Adrenal gland (tissue), 5 donors: ENCODE data around the gene ELP1.

Source experiments
- CTCF ChIP-seq, 6 experiments: fragments of 450-650 bp in 4 of 6; fragments of 200-600 bp in 2 of 6; sonication (generic) in 1 of 6; IDR thresholded peaks; 1 replicate in 5 of 6; 2 replicates in 1 of 6; pipeline versions ENCODE4 v1.5.1 to v1.8.0; 2016 to 2021; ENCODE audit warnings: antibody characterized with exemption in 6 of 6, mild to moderate bottlenecking in 2 of 6, moderate library complexity in 1 of 6
- POLR2A ChIP-seq, 2 donors: fragments of 450-650 bp; IDR thresholded peaks; one replicate each; pipeline ENCODE4 v1.6.1; 2017; ENCODE audit warnings: antibody characterized with exemption in 2 of 2, mild to moderate bottlenecking in 2 of 2, moderate library complexity in 1 of 2
- donor health status: DM: no; HTN: no; CAD: no.

- TF ChIP-seq POLR2A (IDR thresholded peaks at IDR 0.05) (no peak), CTCF (IDR thresholded peaks at IDR 0.05) (no peak)
These were observed 29.8 kb downstream of the ELP1 start for GRCh38 chr9:108904161-108904560.
